Astrocyte of the cerebellum (primary cell): ENCODE measurements around the gene SMG6.

Experiments used
- DNase-seq: peaks from one replicate; pipeline ENCODE4 v3.0.0-alpha.2; 2011; ENCODE audit warnings: low read depth
- H3K4me3 ChIP-seq: 2 replicates; pipeline ENCODE4 v1.5.1; 2011; ENCODE audit warnings: mild to moderate bottlenecking, low read depth, low read length, moderate library complexity
- in situ Hi-C: cut with HindIII; loops from 2 replicates; pipeline ENCODE4 v1.10.0; 2017; ENCODE audit warnings: low sequenced_read_pairs
- TF ChIP-seq, protein P1 (sequence below): IDR thresholded peaks from 2 replicates; pipeline ENCODE4 v1.5.1; 2012; ENCODE audit warnings: low read length, low read depth, moderate library complexity, mild to moderate bottlenecking; ENCODE audit errors: missing control alignments

Gene SMG6

DNA sequence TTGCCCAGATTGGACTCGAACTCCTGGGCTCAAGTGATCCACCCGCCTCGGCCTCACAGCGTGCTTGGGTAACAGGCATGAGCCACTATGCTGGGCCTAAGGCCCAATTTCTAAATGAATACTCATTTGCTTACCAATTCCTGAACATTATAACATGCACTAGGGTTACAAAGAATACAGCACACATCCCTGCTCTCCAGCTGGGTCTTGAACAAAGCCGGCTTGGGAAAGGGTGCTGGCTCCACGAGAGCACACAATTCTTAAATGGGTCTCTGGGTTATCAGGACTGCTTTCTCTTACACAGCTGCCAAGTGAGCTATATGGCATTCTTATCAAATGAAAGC, 190.3 kb downstream of the SMG6 start:
- TF ChIP-seq, protein P1, sequence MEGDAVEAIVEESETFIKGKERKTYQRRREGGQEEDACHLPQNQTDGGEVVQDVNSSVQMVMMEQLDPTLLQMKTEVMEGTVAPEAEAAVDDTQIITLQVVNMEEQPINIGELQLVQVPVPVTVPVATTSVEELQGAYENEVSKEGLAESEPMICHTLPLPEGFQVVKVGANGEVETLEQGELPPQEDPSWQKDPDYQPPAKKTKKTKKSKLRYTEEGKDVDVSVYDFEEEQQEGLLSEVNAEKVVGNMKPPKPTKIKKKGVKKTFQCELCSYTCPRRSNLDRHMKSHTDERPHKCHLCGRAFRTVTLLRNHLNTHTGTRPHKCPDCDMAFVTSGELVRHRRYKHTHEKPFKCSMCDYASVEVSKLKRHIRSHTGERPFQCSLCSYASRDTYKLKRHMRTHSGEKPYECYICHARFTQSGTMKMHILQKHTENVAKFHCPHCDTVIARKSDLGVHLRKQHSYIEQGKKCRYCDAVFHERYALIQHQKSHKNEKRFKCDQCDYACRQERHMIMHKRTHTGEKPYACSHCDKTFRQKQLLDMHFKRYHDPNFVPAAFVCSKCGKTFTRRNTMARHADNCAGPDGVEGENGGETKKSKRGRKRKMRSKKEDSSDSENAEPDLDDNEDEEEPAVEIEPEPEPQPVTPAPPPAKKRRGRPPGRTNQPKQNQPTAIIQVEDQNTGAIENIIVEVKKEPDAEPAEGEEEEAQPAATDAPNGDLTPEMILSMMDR = no peak
- no peak overlapping the region for H3K4me3 ChIP-seq
- in situ Hi-C loops = no loop called here
- no peak for DNase-seq

DNA sequence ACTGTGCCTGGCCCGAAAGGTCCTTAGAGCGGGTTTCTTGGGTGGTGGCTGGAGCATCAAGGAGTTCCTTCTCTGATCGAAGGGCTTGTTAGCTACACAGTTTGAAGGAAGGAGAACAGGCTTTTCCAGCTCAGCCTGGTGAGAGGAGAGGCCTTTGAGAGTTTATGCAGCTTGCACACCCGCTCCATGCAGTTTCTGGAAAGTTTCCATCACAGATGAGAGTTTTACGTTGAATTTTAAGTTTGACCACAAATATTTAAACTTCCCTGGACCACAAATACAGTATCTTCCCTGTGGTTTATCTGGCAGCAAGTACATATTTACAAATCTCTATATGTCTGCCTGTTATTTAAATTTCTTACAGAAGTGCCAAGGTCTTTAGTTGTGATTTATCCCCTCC, 191.9 kb downstream of the SMG6 start:
- in situ Hi-C loops = no loop called here
- TF ChIP-seq, protein P1 = no peak
- no peak overlapping the region for H3K4me3 ChIP-seq
- DNase-seq = peak; percentile 97

DNA sequence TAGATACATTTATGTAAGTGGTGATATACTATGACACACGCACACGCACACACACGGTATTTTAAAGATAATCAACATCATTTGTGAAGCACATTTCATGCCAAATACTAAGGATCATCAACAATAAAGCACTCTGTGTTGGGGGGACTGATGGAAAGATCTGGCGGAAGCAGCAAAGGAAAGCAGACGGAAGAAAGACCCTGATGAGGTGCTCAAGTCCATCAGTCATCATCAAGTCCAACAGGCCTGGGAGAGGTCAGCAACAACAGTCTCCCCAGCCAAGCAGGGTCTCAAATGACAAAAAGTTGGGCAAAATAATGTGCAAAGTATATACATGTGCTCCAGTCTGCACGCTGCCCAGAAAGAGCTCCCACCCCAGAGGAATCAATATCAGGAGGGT, 193.1 kb downstream of the SMG6 start:
- no peak for DNase-seq
- no peak overlapping the region for H3K4me3 ChIP-seq
- TF ChIP-seq, protein P1 = no peak
- in situ Hi-C loops = no loop called here

DNA sequence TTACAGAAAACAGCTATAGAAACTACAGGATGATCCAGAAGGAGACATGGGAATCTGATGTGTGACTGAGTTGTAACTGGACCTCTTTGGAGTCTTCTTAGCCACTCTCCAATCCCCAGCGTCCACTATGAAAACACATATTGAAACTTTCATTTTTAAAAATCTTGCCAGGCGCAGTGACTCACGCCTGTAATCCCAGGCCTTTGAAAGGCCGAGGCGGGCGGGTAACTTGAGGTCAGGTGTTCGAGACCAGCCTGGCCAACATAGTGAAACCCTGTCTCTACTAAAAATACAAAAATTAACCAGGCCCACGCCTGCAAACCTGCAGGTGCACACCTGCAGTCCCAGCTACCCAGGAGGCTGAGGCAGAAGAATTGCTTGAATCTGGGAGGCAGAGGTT, 195.4 kb downstream of the SMG6 start:
- H3K4me3 ChIP-seq = no peak overlapping the region
- no peak for DNase-seq
- TF ChIP-seq, protein P1 = no peak
- in situ Hi-C loops = no loop called here

DNA sequence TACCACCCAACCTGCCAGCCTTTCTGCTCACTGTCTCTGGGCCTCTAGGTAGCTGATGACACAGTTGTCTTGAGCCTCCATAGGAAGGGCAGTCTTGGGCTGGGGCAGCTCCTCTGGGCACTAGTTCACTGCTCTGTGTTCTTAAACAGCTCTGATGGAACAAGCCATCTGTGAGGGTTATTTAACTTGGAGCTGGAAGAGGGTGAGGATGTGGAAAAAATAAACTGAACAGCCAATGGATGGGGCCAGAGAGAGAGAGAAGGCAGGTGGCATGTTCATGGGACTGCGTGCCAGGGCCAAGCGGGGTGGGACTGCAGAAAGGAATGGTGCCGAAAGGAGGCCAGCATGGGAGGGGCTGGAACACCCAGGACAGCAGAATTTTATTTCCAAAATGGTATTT, 196.1 kb downstream of the SMG6 start:
- TF ChIP-seq, protein P1 = no peak
- no peak overlapping the region for H3K4me3 ChIP-seq
- no peak for DNase-seq
- in situ Hi-C loops = no loop called here

DNA sequence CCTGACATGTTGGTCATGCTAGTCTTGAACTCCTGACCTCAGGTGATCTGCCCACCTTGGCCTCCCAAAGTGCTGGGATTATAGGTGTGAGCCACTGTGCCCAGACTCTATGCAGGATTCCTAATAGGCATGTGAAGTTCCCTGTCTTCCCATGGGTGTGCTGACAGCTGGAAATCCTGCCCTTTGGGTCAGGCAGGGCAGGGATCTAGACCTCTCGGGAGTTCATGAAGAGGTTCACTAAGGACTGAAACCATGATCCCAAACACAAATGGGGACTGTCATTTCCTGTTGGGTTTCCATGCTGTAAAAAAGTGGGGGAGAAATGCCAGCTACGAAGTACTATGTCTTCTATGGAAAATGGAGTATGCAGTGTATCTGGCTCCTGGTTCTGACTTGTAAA, 196.5 kb downstream of the SMG6 start:
- TF ChIP-seq, protein P1 = no peak
- in situ Hi-C loops = no loop called here
- DNase-seq = no peak
- H3K4me3 ChIP-seq = no peak overlapping the region
